Ascending aorta (tissue), 2 donors: ENCODE measurements around the gene LRP8. TPM values are rescaled to one million over a fixed set of nuclear protein-coding genes. Genes with fewer than 3 reads are reported as not detected.

ENCODE experiments used
- DNase-seq, 2 donors: peaks; one replicate each; pipeline ENCODE4 v3.0.0-alpha.2; 2019; ENCODE audit warnings: low spot score in 2 of 2
- H3K27ac ChIP-seq, 2 donors: fragments of 200-600 bp; sonication (generic); one replicate each; pipeline ENCODE4 v1.5.1; 2016 to 2017; ENCODE audit warnings: mild to moderate bottlenecking in 1 of 2
- H3K27me3 ChIP-seq: fragments of 200-600 bp; sonication (generic); one replicate; pipeline ENCODE4 v1.5.1; 2017
- H3K36me3 ChIP-seq, 2 donors: fragments of 200-600 bp; sonication (generic); one replicate each; pipeline ENCODE4 v1.5.1; 2016
- H3K4me1 ChIP-seq, 2 donors: fragments of 200-600 bp; sonication (generic); one replicate each; pipeline ENCODE4 v1.5.1; 2016 to 2017; ENCODE audit warnings: mild to moderate bottlenecking in 1 of 2
- H3K4me3 ChIP-seq, 2 donors: fragments of 200-600 bp; sonication (generic); one replicate each; pipeline ENCODE4 v1.5.1; 2016 to 2017; ENCODE audit warnings: mild to moderate bottlenecking in 1 of 2
- H3K9me3 ChIP-seq, 2 donors: fragments of 200-600 bp; sonication (generic); one replicate each; pipeline ENCODE4 v1.5.1; 2016
- intact Hi-C: fragments of 100-400 bp; cut with DNase I; formaldehyde crosslinking; loops from one replicate; pipeline ENCODE4 v1.15.1; 2023
- total RNA-seq: library from RNA; depleted of rRNA; stranded (reverse); fragments of >200 nt; gene quantifications from one replicate; pipeline ENCODE4 v1.1.0, GENCODE V29; 2016
- TF ChIP-seq, protein P1 (sequence below), 3 experiments: fragments of 200-600 bp in 2 of 3; fragments of 450-650 bp in 1 of 3; sonication (generic) in 2 of 3; IDR thresholded peaks; one replicate each; pipeline ENCODE4 v1.5.1; 2016 to 2019; ENCODE audit warnings: antibody characterized with exemption in 3 of 3, mild to moderate bottlenecking in 1 of 3, moderate library complexity in 1 of 3

LRP8 gene
- total RNA-seq, 1 donor from 2014 or later: 10.0 TPM

- DNase-seq: no peak
- H3K4me3 ChIP-seq: no peak overlapping the region
- H3K9me3 ChIP-seq: no peaks in the 10 kb centered on the region
- no peaks in the 10 kb centered on the region for H3K27me3 ChIP-seq
- H3K36me3 ChIP-seq: peaks cover 0 to 3% of the 10 kb centered on the region in 2 donors
- no peaks in the 10 kb centered on the region for H3K4me1 ChIP-seq
- no peak overlapping the region for H3K27ac ChIP-seq
- TF ChIP-seq, protein P1, sequence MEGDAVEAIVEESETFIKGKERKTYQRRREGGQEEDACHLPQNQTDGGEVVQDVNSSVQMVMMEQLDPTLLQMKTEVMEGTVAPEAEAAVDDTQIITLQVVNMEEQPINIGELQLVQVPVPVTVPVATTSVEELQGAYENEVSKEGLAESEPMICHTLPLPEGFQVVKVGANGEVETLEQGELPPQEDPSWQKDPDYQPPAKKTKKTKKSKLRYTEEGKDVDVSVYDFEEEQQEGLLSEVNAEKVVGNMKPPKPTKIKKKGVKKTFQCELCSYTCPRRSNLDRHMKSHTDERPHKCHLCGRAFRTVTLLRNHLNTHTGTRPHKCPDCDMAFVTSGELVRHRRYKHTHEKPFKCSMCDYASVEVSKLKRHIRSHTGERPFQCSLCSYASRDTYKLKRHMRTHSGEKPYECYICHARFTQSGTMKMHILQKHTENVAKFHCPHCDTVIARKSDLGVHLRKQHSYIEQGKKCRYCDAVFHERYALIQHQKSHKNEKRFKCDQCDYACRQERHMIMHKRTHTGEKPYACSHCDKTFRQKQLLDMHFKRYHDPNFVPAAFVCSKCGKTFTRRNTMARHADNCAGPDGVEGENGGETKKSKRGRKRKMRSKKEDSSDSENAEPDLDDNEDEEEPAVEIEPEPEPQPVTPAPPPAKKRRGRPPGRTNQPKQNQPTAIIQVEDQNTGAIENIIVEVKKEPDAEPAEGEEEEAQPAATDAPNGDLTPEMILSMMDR (IDR thresholded peaks at IDR 0.05): no peak
- intact Hi-C loops: loop anchor here (5.0 kb wide), 1 partner anchor 51 kb away; the partner anchor contains the start of gene LRP8
These were observed 51.5 kb downstream of the LRP8 start for GRCh38 chr1:53276153-53276901.

DNA sequence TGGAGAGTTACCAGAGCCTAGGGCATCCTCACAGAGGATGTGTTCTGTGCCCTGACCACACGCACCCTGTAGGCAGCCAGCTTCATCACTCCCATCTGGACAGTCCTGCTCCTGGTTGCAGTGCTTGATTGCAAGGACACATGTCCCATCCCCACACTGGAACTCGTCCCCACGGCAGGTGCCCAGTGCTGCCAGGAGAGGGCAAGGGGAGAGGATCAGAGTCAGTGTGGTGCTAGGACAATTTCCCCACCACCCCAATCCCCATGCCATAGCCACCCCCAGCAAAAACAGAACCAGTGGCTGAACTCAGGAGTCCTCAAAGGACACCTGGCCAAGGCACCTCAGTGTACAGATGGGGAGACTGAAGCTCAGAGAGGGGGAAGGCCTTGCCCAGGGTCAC is 52.3 kb downstream of the LRP8 start:
- Histone ChIP-seq H3K9me3 (no peaks in the 10 kb centered on the region), H3K4me1 (no peaks in the 10 kb centered on the region), H3K4me3 (no peak overlapping the region), H3K36me3 (peaks cover 0 to 6% of the 10 kb centered on the region in 2 donors), H3K27me3 (no peaks in the 10 kb centered on the region), H3K27ac (no peak overlapping the region)
- no peak for DNase-seq
- intact Hi-C loops: loop anchor here (5.0 kb wide), 1 partner anchor 52 kb away; the partner anchor contains the start of gene LRP8
- TF ChIP-seq, protein P1 (IDR thresholded peaks at IDR 0.05): no peak

- Histone ChIP-seq H3K27me3 (no peaks in the 10 kb centered on the region), H3K4me3 (no peak overlapping the region), H3K36me3 (peaks cover 3 to 6% of the 10 kb centered on the region in 2 donors), H3K9me3 (no peaks in the 10 kb centered on the region), H3K27ac (no peak overlapping the region), H3K4me1 (no peaks in the 10 kb centered on the region)
- TF ChIP-seq, protein P1 (IDR thresholded peaks at IDR 0.05): no peak
- DNase-seq: no peak
- intact Hi-C loops: loop anchor here (5.0 kb wide), 1 partner anchor 53 kb away; the partner anchor contains the start of gene LRP8
These were observed 53.2 kb downstream of the LRP8 start for GRCh38 chr1:53274541-53275185.

DNA sequence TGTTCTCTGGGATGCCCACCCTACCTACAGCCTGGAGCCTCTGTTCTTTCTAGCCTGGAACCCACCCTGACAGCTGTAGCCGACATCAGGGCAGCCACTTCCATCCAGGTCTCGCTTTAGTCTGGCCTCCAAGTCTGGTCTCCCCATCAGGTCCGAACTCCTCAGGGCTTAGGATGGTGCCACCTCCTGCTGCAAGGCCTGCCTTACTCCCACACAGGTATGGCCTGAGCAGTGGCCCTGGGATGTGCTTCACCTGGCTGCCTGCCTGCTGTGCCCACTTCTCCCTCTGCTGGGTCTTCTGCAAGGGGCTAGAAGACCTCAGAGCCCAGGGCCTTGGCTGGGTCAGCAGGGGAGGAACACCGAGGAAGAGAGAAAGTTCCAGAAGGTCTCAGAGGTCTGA is 53.8 kb downstream of the LRP8 start:
- Histone ChIP-seq H3K36me3 (peaks cover 4 to 6% of the 10 kb centered on the region in 2 donors), H3K27ac (no peak overlapping the region), H3K4me3 (no peak overlapping the region), H3K4me1 (no peaks in the 10 kb centered on the region), H3K9me3 (no peaks in the 10 kb centered on the region), H3K27me3 (no peaks in the 10 kb centered on the region)
- TF ChIP-seq, protein P1 (IDR thresholded peaks at IDR 0.05): no peak
- no peak for DNase-seq
- intact Hi-C loops: no loop called here

GRCh38 chr1:53273526-53273925 is 54.3 kb downstream of the LRP8 start:
- TF ChIP-seq, protein P1 (IDR thresholded peaks at IDR 0.05): no peak
- no peaks in the 10 kb centered on the region for H3K27me3 ChIP-seq
- H3K9me3 ChIP-seq: no peaks in the 10 kb centered on the region
- no peaks in the 10 kb centered on the region for H3K4me1 ChIP-seq
- intact Hi-C loops: no loop called here
- no peak overlapping the region for H3K27ac ChIP-seq
- no peak overlapping the region for H3K4me3 ChIP-seq
- DNase-seq: no peak
- H3K36me3 ChIP-seq: peaks cover 4 to 6% of the 10 kb centered on the region in 2 donors
